HG03457 (cell line): ENCODE measurements around the gene ANKRD30A.
"Not testable (repeated sequence)": the region's sequence is repeated elsewhere in the genome, so short reads cannot be mapped to it uniquely, and the experiment has no call there.

Experiments used
- ATAC-seq: cut with Tn5 transposase; IDR thresholded peaks from one replicate; pipeline ENCODE4 v1.9.1; 2021; ENCODE audit warnings: moderate number of reproducible peaks; ENCODE audit not compliant: unreplicated experiment

ANKRD30A gene, protein sequence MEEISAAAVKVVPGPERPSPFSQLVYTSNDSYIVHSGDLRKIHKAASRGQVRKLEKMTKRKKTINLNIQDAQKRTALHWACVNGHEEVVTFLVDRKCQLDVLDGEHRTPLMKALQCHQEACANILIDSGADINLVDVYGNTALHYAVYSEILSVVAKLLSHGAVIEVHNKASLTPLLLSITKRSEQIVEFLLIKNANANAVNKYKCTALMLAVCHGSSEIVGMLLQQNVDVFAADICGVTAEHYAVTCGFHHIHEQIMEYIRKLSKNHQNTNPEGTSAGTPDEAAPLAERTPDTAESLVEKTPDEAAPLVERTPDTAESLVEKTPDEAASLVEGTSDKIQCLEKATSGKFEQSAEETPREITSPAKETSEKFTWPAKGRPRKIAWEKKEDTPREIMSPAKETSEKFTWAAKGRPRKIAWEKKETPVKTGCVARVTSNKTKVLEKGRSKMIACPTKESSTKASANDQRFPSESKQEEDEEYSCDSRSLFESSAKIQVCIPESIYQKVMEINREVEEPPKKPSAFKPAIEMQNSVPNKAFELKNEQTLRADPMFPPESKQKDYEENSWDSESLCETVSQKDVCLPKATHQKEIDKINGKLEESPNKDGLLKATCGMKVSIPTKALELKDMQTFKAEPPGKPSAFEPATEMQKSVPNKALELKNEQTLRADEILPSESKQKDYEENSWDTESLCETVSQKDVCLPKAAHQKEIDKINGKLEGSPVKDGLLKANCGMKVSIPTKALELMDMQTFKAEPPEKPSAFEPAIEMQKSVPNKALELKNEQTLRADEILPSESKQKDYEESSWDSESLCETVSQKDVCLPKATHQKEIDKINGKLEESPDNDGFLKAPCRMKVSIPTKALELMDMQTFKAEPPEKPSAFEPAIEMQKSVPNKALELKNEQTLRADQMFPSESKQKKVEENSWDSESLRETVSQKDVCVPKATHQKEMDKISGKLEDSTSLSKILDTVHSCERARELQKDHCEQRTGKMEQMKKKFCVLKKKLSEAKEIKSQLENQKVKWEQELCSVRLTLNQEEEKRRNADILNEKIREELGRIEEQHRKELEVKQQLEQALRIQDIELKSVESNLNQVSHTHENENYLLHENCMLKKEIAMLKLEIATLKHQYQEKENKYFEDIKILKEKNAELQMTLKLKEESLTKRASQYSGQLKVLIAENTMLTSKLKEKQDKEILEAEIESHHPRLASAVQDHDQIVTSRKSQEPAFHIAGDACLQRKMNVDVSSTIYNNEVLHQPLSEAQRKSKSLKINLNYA (N-terminal part only)

DNA sequence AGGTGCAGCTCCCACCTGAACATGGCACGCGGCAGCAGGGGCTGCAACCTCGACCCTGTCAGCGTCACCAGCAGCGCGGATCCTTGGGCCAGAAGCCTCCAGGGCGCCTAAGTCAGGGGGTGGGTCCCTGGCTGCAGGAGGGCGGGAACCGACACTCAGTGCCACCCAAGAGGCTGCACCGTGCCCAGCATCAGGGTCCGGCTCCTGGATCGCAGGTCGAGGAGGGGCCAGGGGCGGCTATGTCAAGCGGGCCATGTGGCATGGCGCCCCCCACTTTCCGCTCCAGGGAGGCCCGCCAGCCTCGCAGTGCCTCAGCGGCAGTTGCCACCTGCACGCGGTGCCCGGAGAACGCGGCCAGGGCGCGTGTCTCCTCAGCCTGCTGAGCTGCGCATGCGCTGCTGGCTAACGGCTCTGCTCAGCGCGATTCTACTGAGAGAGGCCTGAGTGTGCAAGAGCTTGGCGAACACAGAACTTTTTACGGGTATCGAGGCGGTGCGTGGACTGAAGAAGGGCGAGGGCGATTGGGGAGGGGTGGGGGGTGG lies at the start of gene ANKRD30A:
TSS of gene ANKRD30A (plus strand) at position 408 of the 542 bp plus-strand sequence. CDS start 190 bp downstream, outside the sequence.
- no peak for ATAC-seq

GRCh38 chr10:37076083-37076482 lies 49.3 kb upstream of the ANKRD30A start:
- not testable (repeated sequence) for ATAC-seq

GRCh38 chr10:37095792-37096573 lies 29.4 kb upstream of the ANKRD30A start:
- no peak for ATAC-seq

- no peak for ATAC-seq
Measured at GRCh38 chr10:37101261-37101660, 24.1 kb upstream of the ANKRD30A start.

DNA sequence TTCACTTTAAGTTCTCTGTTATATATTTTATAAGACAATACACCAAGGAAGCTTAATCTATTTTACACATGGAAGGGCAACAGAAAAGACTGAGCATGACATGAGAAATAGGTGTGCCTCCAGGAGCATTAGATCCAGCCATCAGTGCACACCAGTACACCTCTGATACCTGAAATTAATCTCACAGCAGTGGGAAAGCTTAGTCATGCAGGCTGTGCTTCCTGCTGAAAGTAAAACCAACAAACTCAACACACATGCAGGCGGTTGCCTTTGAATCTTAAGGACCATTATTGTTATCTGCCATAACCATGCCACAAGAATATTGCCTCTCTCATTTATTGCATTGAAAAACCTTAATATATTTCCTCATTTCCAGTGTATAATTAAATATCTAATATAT lies 16.4 kb upstream of the ANKRD30A start:
- ATAC-seq, result no peak

DNA sequence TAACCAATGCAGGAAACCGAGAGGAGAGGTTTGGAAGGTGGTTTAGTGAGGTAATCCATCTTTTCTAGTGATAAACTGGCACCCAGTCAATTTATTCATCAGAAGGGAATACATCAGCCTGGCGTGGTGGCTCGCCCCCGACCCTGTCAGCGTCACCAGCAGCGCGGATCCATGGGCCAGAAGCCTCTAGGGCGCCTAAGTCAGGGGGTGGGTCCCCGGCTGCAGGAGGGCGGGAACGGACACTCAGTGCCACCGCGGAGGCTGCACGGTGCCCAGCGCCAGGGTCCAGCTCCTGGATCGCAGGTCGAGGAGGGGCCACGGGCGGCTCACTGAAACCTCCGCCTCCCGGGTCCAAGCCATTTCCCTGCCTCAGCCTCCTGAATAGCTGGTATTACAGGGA lies 866 bp upstream of the ANKRD30A start:
- ATAC-seq, result no peak

DNA sequence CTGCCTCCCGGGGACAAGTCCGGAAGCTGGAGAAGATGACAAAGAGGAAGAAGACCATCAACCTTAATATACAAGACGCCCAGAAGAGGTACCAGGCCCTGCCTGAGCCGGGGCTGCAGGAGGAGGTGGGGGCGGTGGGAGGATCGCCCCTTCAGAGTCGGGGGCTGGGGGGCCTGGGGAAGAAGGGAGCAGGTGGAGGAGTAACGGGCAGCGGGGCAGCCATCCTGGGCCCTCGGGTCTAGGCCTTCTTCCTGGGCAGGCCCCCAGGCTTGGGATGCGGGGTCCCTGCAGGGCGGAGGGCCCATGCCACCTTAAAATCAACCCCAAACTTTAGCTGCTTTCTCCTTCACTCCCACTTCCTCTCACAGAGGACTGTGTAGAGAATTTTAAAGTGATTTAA lies 523 bp downstream of the ANKRD30A start:
- ATAC-seq, result no peak

DNA sequence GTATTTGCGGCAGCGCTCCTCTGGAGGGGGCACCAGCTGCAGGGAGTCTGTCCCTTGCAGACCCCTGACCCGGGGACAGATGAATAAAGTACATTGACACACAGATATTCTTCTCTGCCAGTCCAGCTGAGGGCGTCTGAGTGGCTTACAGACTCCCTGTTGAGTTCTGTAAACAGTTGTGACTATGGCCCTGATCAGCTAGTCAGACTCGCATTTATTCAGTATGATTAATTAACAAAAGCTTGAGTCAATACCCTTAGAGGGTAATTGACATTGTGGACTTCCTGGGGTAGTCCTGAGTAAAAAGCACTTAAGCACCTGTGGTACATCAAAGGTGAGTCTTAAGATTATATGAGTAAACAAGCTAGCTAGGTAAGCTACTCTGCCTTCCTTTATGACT lies 21.0 kb downstream of the ANKRD30A start:
- ATAC-seq, result no peak

- ATAC-seq, result not testable (repeated sequence)
Measured at GRCh38 chr10:37162430-37162829, 37.0 kb downstream of the ANKRD30A start.

- ATAC-seq, result not testable (repeated sequence)
Measured at GRCh38 chr10:37171945-37172344, 46.5 kb downstream of the ANKRD30A start.

GRCh38 chr10:37178296-37178695 lies 52.9 kb downstream of the ANKRD30A start:
- ATAC-seq, result not testable (repeated sequence)

- ATAC-seq, result not testable (repeated sequence)
Measured at GRCh38 chr10:37182719-37183118, 57.3 kb downstream of the ANKRD30A start.

DNA sequence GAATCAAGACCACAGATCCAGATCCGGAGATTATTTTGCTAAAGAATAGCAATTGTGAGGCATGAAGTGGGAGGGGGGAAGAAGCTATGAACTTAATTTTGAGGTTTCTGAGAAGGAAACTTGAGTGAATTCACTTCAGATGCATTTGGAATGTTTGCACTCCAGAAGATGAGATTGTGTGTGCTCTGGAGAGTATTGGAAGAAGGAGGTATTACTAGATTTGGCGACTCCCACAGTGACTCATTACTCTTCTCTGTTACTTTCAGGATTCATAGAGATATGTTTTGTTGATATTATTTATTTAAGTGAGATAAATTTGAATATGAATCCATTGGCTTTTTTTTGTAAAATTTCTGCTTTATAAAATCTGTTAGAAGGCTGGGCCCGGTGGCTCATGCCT lies 80.7 kb downstream of the ANKRD30A start:
- no peak for ATAC-seq

- ATAC-seq, result no peak
Measured at GRCh38 chr10:37220866-37221265, 95.5 kb downstream of the ANKRD30A start.

DNA sequence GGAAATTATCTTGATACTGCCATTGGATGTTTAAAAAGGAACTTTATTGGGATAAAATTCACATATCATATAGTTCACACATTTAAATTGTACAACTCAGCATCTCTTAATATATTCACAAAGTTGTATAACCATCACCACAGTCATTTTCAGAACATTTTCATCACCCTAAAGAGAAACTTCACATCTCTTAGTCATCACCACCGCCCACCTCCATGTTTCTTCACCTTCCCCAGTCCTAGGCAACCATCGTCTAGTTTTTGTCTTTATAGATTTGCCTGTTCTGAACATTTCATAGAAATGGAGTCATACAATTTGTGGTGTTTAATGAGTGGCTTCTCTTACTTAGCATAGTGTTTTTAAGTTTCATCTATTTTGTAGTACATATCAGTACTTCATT lies 96.6 kb downstream of the ANKRD30A start:
- ATAC-seq, result no peak

DNA sequence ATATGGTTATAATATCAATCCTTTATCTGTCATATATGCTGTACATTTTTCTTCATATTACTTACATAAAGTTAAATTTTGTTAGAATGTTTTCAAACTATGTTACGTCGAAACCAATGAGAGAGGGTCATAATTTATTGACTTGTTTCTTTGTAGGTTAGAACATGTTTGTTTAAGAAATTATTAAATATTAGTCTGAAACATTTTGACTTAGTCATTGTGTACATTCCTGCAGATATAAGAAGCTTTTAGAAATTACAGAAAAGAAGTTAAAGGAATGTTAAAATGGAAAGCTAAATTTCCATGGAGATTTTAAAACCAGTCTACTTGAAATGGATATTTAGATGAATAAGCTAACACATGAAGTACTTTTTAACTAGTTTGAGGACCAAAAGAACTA lies 99.8 kb downstream of the ANKRD30A start:
- no peak for ATAC-seq

- ATAC-seq, result no peak
Measured at GRCh38 chr10:37226524-37226923, 101.1 kb downstream of the ANKRD30A start.

DNA sequence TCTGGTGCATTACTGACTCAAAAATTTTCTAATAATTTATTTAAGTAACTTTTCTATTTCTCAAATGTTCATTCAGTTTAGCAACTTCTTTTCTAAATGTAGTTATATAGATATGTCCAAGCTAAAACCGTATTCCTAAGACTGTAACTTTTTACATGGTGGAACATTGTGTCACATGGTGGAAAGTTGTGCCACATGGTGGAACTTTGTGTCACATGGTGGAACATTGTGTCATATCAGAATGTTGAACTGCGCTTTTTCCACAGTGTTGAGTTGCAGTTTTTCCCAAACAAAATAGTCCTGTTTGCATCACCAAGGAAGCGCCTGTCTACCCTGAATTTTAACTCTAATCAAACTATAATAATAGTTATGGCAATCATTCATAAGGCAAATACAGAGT lies 109.3 kb downstream of the ANKRD30A start:
- no peak for ATAC-seq

DNA sequence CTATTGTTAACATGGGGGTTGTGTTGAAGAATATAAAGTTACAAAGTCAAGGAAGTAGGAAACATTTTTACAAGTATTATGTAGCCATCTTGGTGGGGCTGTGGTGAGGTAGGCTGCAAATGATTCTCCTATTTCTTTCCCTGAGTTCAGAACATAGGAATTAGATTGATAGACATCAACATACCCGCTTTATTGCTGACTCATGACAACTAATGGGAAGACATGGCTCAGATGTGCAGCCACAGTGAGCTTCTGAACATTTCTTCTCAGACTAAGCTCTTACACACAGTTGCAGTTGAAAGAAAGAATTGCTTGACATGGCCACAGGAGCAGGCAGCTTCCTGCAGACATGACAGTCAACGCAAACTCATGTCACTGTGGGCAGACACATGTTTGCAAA lies 110.7 kb downstream of the ANKRD30A start:
- no peak for ATAC-seq

DNA sequence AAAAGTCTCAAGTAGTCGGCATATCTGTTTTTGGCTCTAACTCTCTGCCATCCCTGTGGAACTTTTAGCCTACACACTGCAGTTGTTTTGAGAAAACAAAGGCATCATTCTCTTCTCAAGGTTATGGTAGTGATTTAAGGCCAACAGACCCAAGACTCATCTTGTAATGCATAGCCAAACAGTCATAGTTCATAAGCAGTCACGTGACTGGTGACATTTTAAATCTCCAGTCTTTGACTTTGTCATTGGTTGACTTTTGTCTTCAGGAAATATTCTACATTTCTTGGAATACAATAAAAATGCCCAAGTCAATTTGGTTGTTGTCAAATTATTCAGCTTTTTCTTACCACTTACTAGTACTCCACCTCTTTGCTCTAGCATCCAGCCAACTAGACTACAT lies 114.8 kb downstream of the ANKRD30A start:
- no peak for ATAC-seq
